T47D (cell line): ENCODE results near the gene SUPT5H.
A peak's percentile ranks its signal among the peaks of the same experiment; 100 is the strongest.

Experiments used
- DNase-seq, 2 experiments: peaks; one replicate each; pipeline versions ENCODE4 v3.0.0 to v3.0.0-alpha.2; 2011 to 2012; ENCODE audit warnings: low read depth in 1 of 2, low spot score in 1 of 2
- JUND ChIP-seq: IDR thresholded peaks from 2 replicates; pipeline ENCODE4 v1.6.1; 2012; ENCODE audit warnings: low read depth
- in situ Hi-C: cut with HindIII; loops from 2 replicates; pipeline ENCODE4 v1.10.0; 2016; ENCODE audit warnings: low sequenced_read_pairs, low pct_unique_long_range_greater_than_20kb

The SUPT5H gene

GRCh38 chr19:39506598-39506943 is 61.2 kb downstream of the SUPT5H start:
- no peak for DNase-seq
- in situ Hi-C loops: no loop called here
- no peak for TF ChIP-seq JUND

- in situ Hi-C loops: no loop called here
- no peak for DNase-seq
- TF ChIP-seq JUND: no peak
These were observed 61.7 kb downstream of the SUPT5H start for GRCh38 chr19:39506944-39507714.

DNA sequence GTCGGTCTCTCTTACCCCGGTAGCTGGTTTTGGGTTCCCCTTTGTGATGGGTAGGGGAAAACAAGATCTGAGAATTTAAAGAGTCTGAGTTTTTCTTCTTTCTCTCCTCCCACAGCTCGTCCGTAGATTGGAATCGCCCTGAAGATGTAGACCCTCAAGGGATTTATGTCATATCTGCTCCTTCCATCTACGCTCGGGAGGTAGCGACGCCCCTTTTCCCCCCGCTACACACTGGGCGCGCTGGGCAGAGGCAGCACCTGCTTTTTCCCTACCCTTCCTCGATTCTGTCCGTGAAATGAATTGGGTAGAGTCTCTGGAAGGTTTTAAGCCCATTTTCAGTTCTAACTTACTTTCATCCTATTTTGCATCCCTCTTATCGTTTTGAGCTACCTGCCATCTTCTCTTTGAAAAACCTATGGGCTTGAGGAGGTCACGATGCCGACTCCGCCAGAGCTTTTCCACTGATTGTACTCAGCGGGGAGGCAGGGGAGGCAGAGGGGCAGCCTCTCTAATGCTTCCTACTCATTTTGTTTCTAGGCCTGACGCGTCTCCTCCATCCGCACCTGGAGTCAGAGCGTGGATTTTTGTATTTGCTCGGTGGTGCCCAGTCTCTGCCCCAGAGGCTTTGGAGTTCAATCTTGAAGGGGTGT is 62.5 kb downstream of the SUPT5H start:
- in situ Hi-C loops: no loop called here
- no peak for DNase-seq
- TF ChIP-seq JUND: no peak

DNA sequence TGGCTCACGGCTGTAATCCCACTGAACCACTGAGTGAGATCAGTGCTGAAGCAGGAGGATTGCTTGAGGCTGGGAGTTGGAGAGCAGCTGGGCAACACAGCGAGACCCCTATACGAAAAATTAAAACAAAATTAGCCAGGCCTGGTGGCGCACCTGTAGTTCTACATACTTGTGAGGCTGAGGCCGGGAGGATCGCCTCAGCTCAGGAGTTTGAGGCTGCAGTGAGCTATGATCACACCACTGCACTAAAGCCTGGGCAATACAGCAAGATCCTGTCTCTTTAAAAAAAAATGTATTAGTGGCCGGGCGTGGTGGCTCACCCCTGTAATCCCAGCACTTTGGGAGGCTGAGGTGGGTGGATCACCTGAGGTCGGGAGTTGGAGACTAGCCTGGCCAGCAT is 63.2 kb downstream of the SUPT5H start:
- TF ChIP-seq JUND: no peak
- DNase-seq: no peak
- in situ Hi-C loops: no loop called here

- no peak for DNase-seq
- in situ Hi-C loops: no loop called here
- TF ChIP-seq JUND: no peak
These were observed 63.9 kb downstream of the SUPT5H start for GRCh38 chr19:39509233-39509632.

DNA sequence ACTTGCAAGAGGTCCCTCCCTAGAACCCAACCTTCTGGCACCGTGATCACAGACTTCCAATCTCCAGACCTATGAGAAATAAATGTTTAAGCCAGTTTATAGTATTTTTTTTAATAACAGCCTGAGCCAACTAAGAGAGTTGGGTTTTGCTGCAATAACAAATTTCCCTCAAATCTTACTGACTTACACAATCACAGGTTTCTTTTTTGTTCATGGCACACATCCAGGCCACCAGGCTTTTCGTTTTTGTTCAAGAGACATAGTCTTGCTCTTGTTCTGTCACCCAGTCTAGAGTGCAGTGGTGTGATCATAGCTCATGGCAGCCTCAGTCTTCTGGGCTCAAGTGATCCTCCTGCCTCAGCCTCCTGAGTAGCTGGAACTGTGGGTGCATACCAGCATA is 67.6 kb downstream of the SUPT5H start:
- in situ Hi-C loops: no loop called here
- TF ChIP-seq JUND: no peak

GRCh38 chr19:39514840-39515550 is 69.6 kb downstream of the SUPT5H start, which contains the start of gene SELENOV:
Gene SELENOV, plus strand, starts transcription at chr19:39515139. Its CDS starts 74 bp downstream, at chr19:39515213.
- in situ Hi-C loops: no loop called here
- no peak for DNase-seq
- TF ChIP-seq JUND: no peak

More for the DNA sequence above, 67.6 kb downstream of the SUPT5H start:
- no peak for DNase-seq

DNA sequence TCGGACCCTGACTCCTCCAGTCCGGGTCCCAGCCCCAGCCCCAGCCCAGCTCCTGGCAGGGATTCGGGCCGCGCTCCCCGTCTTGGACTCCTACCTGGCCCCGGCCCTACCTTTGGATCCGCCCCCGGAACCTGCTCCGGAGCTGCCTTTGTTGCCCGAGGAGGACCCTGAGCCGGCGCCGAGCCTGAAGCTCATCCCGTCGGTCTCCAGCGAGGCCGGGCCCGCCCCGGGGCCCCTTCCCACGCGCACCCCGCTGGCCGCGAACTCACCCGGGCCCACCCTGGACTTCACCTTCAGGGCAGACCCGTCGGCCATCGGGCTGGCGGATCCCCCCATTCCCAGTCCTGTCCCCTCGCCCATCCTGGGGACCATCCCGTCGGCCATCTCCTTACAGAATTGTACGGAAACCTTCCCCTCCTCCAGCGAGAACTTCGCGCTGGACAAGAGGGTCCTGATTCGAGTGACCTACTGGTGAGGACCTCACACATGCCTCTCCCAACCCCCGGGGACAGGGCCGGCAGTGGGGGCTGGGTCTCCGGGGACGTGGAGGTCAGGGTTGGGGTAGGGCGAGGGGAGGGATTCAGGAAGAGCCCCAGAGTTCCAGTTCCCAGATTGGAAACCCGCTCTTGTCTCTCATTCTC is 70.3 kb downstream of the SUPT5H start:
- in situ Hi-C loops: no loop called here
- no peak for TF ChIP-seq JUND
- DNase-seq: no peak

GRCh38 chr19:39516270-39516669 is 70.9 kb downstream of the SUPT5H start:
- DNase-seq: no peak
- in situ Hi-C loops: no loop called here
- TF ChIP-seq JUND: no peak

DNA sequence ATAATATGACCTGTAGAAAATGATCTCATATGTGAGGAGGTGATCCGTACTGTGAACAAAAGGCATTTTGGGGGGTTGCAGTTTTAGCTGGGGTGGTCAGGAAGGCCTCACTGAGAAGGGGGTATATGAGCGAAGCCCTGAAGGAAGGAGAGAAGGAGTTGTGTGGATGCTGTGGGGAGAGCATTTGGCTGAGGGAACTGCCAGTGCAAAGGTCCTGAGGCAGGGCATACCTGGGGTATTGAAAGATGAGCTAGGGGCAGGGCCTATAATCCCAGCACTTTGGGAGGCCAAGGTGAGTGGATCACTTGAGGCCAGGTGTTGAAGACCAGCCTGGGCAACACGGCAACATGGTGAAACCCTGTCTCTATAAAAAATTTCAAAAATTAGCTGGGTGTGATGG is 72.0 kb downstream of the SUPT5H start:
- in situ Hi-C loops: no loop called here
- no peak for DNase-seq
- no peak for TF ChIP-seq JUND

- no peak for TF ChIP-seq JUND
- DNase-seq: peak in 1 of 2 experiments; percentile 16
- in situ Hi-C loops: no loop called here
These were observed 73.1 kb downstream of the SUPT5H start for GRCh38 chr19:39518458-39518857.

GRCh38 chr19:39518975-39519374 is 73.6 kb downstream of the SUPT5H start:
- no peak for TF ChIP-seq JUND
- in situ Hi-C loops: no loop called here
- DNase-seq: peak in 1 of 2 experiments; percentile 66
